ENCODE results near the gene DHX38.

- TF ChIP-seq CTCF (CRISPR knock-in tag; IDR thresholded peaks at IDR 0.05) (no peak), ZNF598 (CRISPR knock-in tag; IDR thresholded peaks at IDR 0.05; ENCODE audit: borderline replicate concordance) (no peak), KDM4B (CRISPR knock-in tag; IDR thresholded peaks at IDR 0.05) (no peak), FOXK2 (IDR thresholded peaks at IDR 0.05) (no peak), MTA3 (CRISPR knock-in tag; IDR thresholded peaks at IDR 0.05) (no peak), ATF5 (CRISPR knock-in tag; IDR thresholded peaks at IDR 0.05; ENCODE audit: low read depth) (no peak)
Measured at GRCh38 chr16:72159801-72160200, 66.2 kb downstream of the DHX38 start.
